ENCODE results near the gene DCAF5.

DNA sequence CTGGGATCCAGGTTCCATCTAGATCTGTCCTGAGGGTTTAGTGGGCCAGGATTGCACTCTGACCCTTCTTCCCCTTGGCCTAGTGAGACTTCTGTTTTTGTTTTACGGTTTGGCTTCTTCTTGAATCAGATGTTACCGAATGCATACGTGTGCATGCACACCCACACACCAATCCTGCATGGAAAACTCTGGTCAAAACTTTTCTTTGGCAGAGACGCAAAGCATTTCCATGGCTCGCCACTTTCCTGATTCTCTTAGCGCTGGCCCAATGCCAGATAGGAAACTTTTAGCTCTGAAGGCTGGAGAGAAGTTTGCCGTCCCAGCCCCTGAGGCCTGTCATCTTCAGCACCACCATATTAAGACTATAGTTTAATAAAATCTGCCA lies 106.5 kb downstream of the DCAF5 start:
- TF ChIP-seq, protein P1, sequence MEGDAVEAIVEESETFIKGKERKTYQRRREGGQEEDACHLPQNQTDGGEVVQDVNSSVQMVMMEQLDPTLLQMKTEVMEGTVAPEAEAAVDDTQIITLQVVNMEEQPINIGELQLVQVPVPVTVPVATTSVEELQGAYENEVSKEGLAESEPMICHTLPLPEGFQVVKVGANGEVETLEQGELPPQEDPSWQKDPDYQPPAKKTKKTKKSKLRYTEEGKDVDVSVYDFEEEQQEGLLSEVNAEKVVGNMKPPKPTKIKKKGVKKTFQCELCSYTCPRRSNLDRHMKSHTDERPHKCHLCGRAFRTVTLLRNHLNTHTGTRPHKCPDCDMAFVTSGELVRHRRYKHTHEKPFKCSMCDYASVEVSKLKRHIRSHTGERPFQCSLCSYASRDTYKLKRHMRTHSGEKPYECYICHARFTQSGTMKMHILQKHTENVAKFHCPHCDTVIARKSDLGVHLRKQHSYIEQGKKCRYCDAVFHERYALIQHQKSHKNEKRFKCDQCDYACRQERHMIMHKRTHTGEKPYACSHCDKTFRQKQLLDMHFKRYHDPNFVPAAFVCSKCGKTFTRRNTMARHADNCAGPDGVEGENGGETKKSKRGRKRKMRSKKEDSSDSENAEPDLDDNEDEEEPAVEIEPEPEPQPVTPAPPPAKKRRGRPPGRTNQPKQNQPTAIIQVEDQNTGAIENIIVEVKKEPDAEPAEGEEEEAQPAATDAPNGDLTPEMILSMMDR (IDR thresholded peaks at IDR 0.05): no peak
- TF ChIP-seq EZH2 (IDR thresholded peaks at IDR 0.05; ENCODE audit: borderline replicate concordance, insufficient read depth, low read depth, low read length, poor library complexity, severe bottlenecking): no peak

Measured in B cell (primary cell).